ENCODE results near the gene AGMO.

AGMO gene

DNA sequence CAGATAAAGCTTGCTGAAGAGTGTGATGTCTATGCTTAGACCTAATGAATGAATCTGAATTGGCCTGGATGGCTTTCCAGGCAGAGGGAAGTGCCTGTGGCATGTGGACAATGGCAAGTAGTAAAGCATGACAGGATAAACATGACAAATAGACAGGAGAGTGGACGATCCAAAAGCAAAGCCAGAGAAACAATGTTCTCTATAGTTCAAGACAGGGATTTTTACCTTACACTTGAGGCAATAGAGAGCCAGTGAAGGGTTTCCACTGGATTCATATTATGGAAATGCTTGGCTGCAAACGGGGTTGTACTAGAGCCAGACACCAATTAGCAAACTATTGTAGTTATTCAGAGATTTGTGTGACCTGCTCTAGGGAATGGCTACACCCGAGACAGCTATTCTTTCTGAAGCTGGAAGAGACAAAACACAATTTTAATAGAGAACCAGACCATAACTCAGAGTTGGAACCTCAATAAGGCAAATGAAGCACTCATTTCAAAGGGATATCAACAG is 2.3 kb downstream of the AGMO start:
- no peak overlapping the region for H3K4me3 ChIP-seq (ENCODE audit: low read length)
- H3F3A ChIP-seq (ENCODE audit: control insufficient read depth, insufficient read depth): no peaks in the 10 kb centered on the region
- H3K9me3 ChIP-seq (ENCODE audit: control insufficient read depth, insufficient read depth, low read length): no peaks in the 10 kb centered on the region
- no peaks in the 10 kb centered on the region for H3K27me3 ChIP-seq (ENCODE audit: control insufficient read depth, low read length)
- no peaks in the 10 kb centered on the region for H3K36me3 ChIP-seq (ENCODE audit: control insufficient read depth, low read length)
- TF ChIP-seq EZH2phosphoT487 (IDR thresholded peaks at IDR 0.05; ENCODE audit: borderline replicate concordance, low read length): no peak
- no peaks in the 10 kb centered on the region for H3K4me1 ChIP-seq (ENCODE audit: control insufficient read depth, low read length)
- H3K79me2 ChIP-seq (ENCODE audit: control insufficient read depth, low read length): no peaks in the 10 kb centered on the region
- no peaks in the 10 kb centered on the region for H4K20me1 ChIP-seq (ENCODE audit: control insufficient read depth, insufficient read depth, low read depth, low read length)
- no peaks in the 10 kb centered on the region for H3K9me2 ChIP-seq (replicated peaks; ENCODE audit: control insufficient read depth, low read length)
- H3K27ac ChIP-seq (ENCODE audit: low read depth, low read length): no peak overlapping the region
- no peak overlapping the region for H3K4me2 ChIP-seq (ENCODE audit: low read length)

GRCh38 chr7:15558756-15559155 is 3.1 kb downstream of the AGMO start:
- no peaks in the 10 kb centered on the region for H3K9me2 ChIP-seq (replicated peaks; ENCODE audit: control insufficient read depth, low read length)
- no peak overlapping the region for H3K4me3 ChIP-seq (ENCODE audit: low read length)
- no peaks in the 10 kb centered on the region for H4K20me1 ChIP-seq (ENCODE audit: control insufficient read depth, insufficient read depth, low read depth, low read length)
- no peak for TF ChIP-seq EZH2phosphoT487 (IDR thresholded peaks at IDR 0.05; ENCODE audit: borderline replicate concordance, low read length)
- TF ChIP-seq CTCF (IDR thresholded peaks at IDR 0.05; ENCODE audit: low read depth, low read length, poor library complexity, severe bottlenecking): no peak
- H3K36me3 ChIP-seq (ENCODE audit: control insufficient read depth, low read length): no peaks in the 10 kb centered on the region
- no peaks in the 10 kb centered on the region for H3K79me2 ChIP-seq (ENCODE audit: control insufficient read depth, low read length)
- no peaks in the 10 kb centered on the region for H3K9me3 ChIP-seq (ENCODE audit: control insufficient read depth, insufficient read depth, low read length)
- H3K27ac ChIP-seq (ENCODE audit: low read depth, low read length): no peak overlapping the region
- no peaks in the 10 kb centered on the region for H3F3A ChIP-seq (ENCODE audit: control insufficient read depth, insufficient read depth)
- no peak overlapping the region for H3K4me2 ChIP-seq (ENCODE audit: low read length)
- no peaks in the 10 kb centered on the region for H3K27me3 ChIP-seq (ENCODE audit: control insufficient read depth, low read length)
- no peaks in the 10 kb centered on the region for H3K4me1 ChIP-seq (ENCODE audit: control insufficient read depth, low read length)

DNA sequence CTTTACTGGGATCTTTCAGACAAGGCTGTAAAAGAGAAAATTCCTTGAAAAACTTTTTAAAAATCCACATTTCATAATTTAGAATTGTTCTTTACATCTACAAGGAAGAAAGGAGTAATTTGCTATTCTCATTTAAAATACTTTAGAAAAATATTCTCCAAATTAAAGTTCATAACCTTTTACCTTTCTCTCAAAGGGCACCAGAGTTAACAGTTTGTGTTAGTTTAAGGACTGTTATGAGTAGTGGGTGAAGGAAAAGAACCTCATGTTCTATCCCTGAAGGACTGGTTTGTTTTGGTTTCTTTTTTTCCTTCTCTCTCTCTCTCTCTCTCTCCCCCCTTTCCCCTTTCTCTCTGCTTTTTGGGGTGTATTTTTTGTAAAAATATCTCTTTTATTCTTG is 4.1 kb downstream of the AGMO start:
- Histone ChIP-seq H3K27me3 (ENCODE audit: control insufficient read depth, low read length) (no peaks in the 10 kb centered on the region), H3K27ac (ENCODE audit: low read depth, low read length) (no peak overlapping the region), H3K79me2 (ENCODE audit: control insufficient read depth, low read length) (no peaks in the 10 kb centered on the region), H4K20me1 (ENCODE audit: control insufficient read depth, insufficient read depth, low read depth, low read length) (no peaks in the 10 kb centered on the region), H3K9me2 (replicated peaks; ENCODE audit: control insufficient read depth, low read length) (no peaks in the 10 kb centered on the region), H3K4me2 (ENCODE audit: low read length) (no peak overlapping the region), H3F3A (ENCODE audit: control insufficient read depth, insufficient read depth) (no peaks in the 10 kb centered on the region), H3K4me3 (ENCODE audit: low read length) (no peak overlapping the region), H3K36me3 (ENCODE audit: control insufficient read depth, low read length) (no peaks in the 10 kb centered on the region), H3K4me1 (ENCODE audit: control insufficient read depth, low read length) (no peaks in the 10 kb centered on the region), H3K9me3 (ENCODE audit: control insufficient read depth, insufficient read depth, low read length) (no peaks in the 10 kb centered on the region)
- TF ChIP-seq CTCF (IDR thresholded peaks at IDR 0.05; ENCODE audit: low read depth, low read length, poor library complexity, severe bottlenecking): no peak
- TF ChIP-seq EZH2phosphoT487 (IDR thresholded peaks at IDR 0.05; ENCODE audit: borderline replicate concordance, low read length): no peak

- Histone ChIP-seq H3K27ac (ENCODE audit: low read depth, low read length) (no peak overlapping the region), H3K4me2 (ENCODE audit: low read length) (no peak overlapping the region), H3F3A (ENCODE audit: control insufficient read depth, insufficient read depth) (no peaks in the 10 kb centered on the region), H3K79me2 (ENCODE audit: control insufficient read depth, low read length) (no peaks in the 10 kb centered on the region), H3K36me3 (ENCODE audit: control insufficient read depth, low read length) (no peaks in the 10 kb centered on the region), H3K27me3 (ENCODE audit: control insufficient read depth, low read length) (no peaks in the 10 kb centered on the region), H4K20me1 (ENCODE audit: control insufficient read depth, insufficient read depth, low read depth, low read length) (no peaks in the 10 kb centered on the region), H3K4me1 (ENCODE audit: control insufficient read depth, low read length) (no peaks in the 10 kb centered on the region), H3K4me3 (ENCODE audit: low read length) (no peak overlapping the region), H3K9me3 (ENCODE audit: control insufficient read depth, insufficient read depth, low read length) (no peaks in the 10 kb centered on the region), H3K9me2 (replicated peaks; ENCODE audit: control insufficient read depth, low read length) (no peaks in the 10 kb centered on the region)
- TF ChIP-seq EZH2phosphoT487 (IDR thresholded peaks at IDR 0.05; ENCODE audit: borderline replicate concordance, low read length) (no peak), CTCF (IDR thresholded peaks at IDR 0.05; ENCODE audit: low read depth, low read length, poor library complexity, severe bottlenecking) (no peak)
Observed at GRCh38 chr7:15557186-15557585, 4.6 kb downstream of the AGMO start.
